Body of pancreas (tissue), 4 donors: ENCODE measurements around the gene TMEFF2.

Experiments
- CTCF ChIP-seq, 7 experiments: fragments of 450-650 bp in 4 of 7; fragments of 200-600 bp in 3 of 7; sonication (generic) in 3 of 7; IDR thresholded peaks; one replicate each; pipeline ENCODE4 v1.5.1; 2016 to 2019; ENCODE audit warnings: antibody characterized with exemption in 7 of 7
- POLR2A ChIP-seq, 3 donors: fragments of 450-650 bp; IDR thresholded peaks; one replicate each; pipeline ENCODE4 v1.6.1; 2016; ENCODE audit warnings: antibody characterized with exemption in 3 of 3, mild to moderate bottlenecking in 2 of 3

GRCh38 chr2:192126912-192127311 is 67.8 kb downstream of the TMEFF2 start:
- TF ChIP-seq CTCF (IDR thresholded peaks at IDR 0.05) (no peak), POLR2A (IDR thresholded peaks at IDR 0.05) (no peak)
